ENCODE results near the gene GNAZ. TPM values are rescaled to one million over a fixed set of nuclear protein-coding genes. Genes with fewer than 3 reads are reported as not detected.

GNAZ gene
- total and polyA plus RNA-seq, 2 of the 8 experiments (the other 6 are each of a cell fraction or from before 2014, with no cell fraction given), result 6.6 to 9.6 TPM

DNA sequence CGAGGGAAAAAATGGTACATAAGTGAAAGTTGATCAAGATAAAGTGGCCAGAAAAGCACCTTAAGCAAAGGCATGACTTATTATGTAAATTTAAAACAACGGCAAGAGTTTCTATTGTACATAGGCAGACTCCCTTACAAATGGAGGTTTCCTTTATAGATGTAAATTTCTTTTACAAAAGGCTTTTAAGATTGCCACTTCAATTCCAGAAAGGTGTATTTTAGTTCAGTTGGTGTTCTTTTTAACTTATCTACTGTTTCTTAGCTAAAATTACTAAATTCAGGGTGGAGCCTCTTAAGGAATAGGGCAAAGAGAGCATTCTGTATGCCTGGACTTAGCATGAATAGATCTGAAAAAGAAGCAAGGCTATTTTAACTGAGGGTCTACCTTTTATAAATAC, 24.9 kb upstream of the GNAZ start (continued):
- TF ChIP-seq TAF1 (IDR thresholded peaks at IDR 0.05; ENCODE audit: low read depth, low read length), result no peak
- TF ChIP-seq TAF7 (optimal IDR thresholded peaks at IDR 0.05; ENCODE audit: borderline replicate concordance, low read depth, low read length), result no peak
- TF ChIP-seq SIRT6 (IDR thresholded peaks at IDR 0.05; ENCODE audit: low read length), result no peak
